Panc1 (cell line): Measurements from ENCODE around the gene SLC16A3.

Source experiments
- POLR2AphosphoS5 ChIP-seq: IDR thresholded peaks from 2 replicates; pipeline ENCODE4 v1.6.1; 2012; ENCODE audit warnings: mild to moderate bottlenecking, low read depth, low read length, moderate library complexity
- TCF7L2 ChIP-seq: IDR thresholded peaks from 2 replicates; pipeline ENCODE4 v1.6.1; 2011; ENCODE audit warnings: mild to moderate bottlenecking, low read depth, low read length, inconsistent platforms
- TF ChIP-seq, protein P1 (sequence below): fragments of 450-650 bp; IDR thresholded peaks from 2 replicates; pipeline ENCODE4 v1.5.1; 2017; ENCODE audit warnings: mild to moderate bottlenecking
- TF ChIP-seq, protein P2 (sequence below), 2 experiments: IDR thresholded peaks; 2 replicates each; pipeline ENCODE4 v1.6.1; 2011 to 2012; ENCODE audit warnings: low read depth in 2 of 2, control low read depth in 1 of 2, low read length in 1 of 2, mild to moderate bottlenecking in 1 of 2, moderate library complexity in 1 of 2; ENCODE audit not compliant: insufficient read depth in 1 of 2

DNA sequence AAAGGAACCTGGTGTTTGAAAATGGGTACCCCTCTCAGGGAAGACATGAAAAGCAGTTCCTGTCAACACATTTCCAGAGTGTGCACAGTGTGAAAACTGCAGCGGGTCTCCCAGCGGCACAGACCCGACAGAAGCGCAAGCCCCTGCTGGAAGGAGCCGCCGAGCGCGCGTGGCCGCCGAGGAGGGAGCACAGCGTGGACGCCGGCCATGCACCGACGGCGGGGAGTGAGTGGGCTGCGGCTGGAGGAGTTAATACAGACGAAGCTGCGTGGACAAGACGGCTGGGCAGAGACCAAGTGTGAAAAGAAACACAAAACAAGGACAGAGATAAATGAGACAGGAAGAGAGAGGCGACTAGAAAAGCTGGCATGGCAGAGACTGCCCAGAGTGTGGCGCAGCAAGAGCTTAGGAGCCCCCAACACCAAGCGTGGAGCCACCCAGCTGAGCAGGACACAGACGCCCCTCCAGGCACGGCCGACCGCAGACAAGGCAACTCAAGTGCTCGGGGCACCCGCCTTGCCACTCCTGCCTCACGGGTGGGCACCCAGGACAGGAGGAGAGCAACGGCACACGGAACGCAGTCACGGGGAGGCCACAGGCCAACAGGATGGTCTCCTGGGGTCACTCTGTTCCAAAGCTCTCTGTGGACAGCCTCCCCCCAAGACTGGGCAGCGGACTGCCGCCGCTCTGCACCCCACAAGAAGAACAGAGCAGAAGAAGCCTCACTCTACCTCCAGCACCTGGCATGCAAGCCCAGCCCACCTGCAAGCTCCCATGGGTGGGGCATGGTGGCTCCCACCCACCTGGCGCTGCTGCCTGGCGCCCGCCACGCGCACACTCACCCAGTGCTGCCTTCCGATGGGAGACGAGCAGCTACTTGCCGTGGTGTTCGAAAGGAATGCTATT is 16.5 kb downstream of the SLC16A3 start:
- TF ChIP-seq, protein P1, sequence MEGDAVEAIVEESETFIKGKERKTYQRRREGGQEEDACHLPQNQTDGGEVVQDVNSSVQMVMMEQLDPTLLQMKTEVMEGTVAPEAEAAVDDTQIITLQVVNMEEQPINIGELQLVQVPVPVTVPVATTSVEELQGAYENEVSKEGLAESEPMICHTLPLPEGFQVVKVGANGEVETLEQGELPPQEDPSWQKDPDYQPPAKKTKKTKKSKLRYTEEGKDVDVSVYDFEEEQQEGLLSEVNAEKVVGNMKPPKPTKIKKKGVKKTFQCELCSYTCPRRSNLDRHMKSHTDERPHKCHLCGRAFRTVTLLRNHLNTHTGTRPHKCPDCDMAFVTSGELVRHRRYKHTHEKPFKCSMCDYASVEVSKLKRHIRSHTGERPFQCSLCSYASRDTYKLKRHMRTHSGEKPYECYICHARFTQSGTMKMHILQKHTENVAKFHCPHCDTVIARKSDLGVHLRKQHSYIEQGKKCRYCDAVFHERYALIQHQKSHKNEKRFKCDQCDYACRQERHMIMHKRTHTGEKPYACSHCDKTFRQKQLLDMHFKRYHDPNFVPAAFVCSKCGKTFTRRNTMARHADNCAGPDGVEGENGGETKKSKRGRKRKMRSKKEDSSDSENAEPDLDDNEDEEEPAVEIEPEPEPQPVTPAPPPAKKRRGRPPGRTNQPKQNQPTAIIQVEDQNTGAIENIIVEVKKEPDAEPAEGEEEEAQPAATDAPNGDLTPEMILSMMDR, result no peak; the same call in 1 of the 2 replicates
- no peak for TF ChIP-seq TCF7L2
- TF ChIP-seq, protein P2, sequence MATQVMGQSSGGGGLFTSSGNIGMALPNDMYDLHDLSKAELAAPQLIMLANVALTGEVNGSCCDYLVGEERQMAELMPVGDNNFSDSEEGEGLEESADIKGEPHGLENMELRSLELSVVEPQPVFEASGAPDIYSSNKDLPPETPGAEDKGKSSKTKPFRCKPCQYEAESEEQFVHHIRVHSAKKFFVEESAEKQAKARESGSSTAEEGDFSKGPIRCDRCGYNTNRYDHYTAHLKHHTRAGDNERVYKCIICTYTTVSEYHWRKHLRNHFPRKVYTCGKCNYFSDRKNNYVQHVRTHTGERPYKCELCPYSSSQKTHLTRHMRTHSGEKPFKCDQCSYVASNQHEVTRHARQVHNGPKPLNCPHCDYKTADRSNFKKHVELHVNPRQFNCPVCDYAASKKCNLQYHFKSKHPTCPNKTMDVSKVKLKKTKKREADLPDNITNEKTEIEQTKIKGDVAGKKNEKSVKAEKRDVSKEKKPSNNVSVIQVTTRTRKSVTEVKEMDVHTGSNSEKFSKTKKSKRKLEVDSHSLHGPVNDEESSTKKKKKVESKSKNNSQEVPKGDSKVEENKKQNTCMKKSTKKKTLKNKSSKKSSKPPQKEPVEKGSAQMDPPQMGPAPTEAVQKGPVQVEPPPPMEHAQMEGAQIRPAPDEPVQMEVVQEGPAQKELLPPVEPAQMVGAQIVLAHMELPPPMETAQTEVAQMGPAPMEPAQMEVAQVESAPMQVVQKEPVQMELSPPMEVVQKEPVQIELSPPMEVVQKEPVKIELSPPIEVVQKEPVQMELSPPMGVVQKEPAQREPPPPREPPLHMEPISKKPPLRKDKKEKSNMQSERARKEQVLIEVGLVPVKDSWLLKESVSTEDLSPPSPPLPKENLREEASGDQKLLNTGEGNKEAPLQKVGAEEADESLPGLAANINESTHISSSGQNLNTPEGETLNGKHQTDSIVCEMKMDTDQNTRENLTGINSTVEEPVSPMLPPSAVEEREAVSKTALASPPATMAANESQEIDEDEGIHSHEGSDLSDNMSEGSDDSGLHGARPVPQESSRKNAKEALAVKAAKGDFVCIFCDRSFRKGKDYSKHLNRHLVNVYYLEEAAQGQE (IDR thresholded peaks at IDR 0.05; ENCODE audit: insufficient read depth in 1 of 2, low read depth in 2 of 2, low read length in 1 of 2), result no peak
- peak; percentile 16; the same call in 1 of the 2 replicates for TF ChIP-seq POLR2AphosphoS5
